Skeletal muscle tissue (tissue), 4 donors: ENCODE data around the gene ELMOD3. TPM values are rescaled to one million over a fixed set of nuclear protein-coding genes. Genes with fewer than 3 reads are reported as not detected.

Experiments
- H3K27ac ChIP-seq: one replicate; pipeline ENCODE4 v1.7.0; 2013; ENCODE audit warnings: mild to moderate bottlenecking, low read depth, low read length, inconsistent platforms
- H3K27me3 ChIP-seq, 3 donors: one replicate each; pipeline ENCODE4 v1.7.0; 2013; ENCODE audit warnings: low read length in 3 of 3; ENCODE audit not compliant: control insufficient read depth in 3 of 3, insufficient read depth in 3 of 3
- H3K36me3 ChIP-seq, 3 donors: one replicate each; pipeline ENCODE4 v1.7.0; 2013; ENCODE audit warnings: low read length in 3 of 3; ENCODE audit not compliant: control insufficient read depth in 3 of 3, insufficient read depth in 3 of 3
- H3K4me1 ChIP-seq, 3 donors: one replicate each; pipeline ENCODE4 v1.7.0; 2013; ENCODE audit warnings: low read length in 3 of 3, mild to moderate bottlenecking in 3 of 3; ENCODE audit not compliant: control insufficient read depth in 3 of 3, insufficient read depth in 3 of 3
- H3K4me3 ChIP-seq, 3 donors: one replicate each; pipeline ENCODE4 v1.7.0; 2013; ENCODE audit warnings: low read length in 3 of 3
- H3K9ac ChIP-seq, 3 donors: one replicate each; pipeline ENCODE4 v1.7.0; 2013; ENCODE audit warnings: low read length in 3 of 3, mild to moderate bottlenecking in 3 of 3, moderate library complexity in 2 of 3, low read depth in 1 of 3
- H3K9me3 ChIP-seq, 3 donors: one replicate each; pipeline ENCODE4 v1.7.0; 2013; ENCODE audit warnings: low read length in 3 of 3; ENCODE audit not compliant: control insufficient read depth in 3 of 3
- total RNA-seq: library from RNA; depleted of rRNA; stranded (reverse); fragments of >200 nt; gene quantifications from one replicate; pipeline ENCODE4 v1.2.3, GENCODE V29; 2014
- donor health status: Osteomylitis.

Gene ELMOD3
- total RNA-seq, 1 donor from 2014 or later, result 8.9 TPM

DNA sequence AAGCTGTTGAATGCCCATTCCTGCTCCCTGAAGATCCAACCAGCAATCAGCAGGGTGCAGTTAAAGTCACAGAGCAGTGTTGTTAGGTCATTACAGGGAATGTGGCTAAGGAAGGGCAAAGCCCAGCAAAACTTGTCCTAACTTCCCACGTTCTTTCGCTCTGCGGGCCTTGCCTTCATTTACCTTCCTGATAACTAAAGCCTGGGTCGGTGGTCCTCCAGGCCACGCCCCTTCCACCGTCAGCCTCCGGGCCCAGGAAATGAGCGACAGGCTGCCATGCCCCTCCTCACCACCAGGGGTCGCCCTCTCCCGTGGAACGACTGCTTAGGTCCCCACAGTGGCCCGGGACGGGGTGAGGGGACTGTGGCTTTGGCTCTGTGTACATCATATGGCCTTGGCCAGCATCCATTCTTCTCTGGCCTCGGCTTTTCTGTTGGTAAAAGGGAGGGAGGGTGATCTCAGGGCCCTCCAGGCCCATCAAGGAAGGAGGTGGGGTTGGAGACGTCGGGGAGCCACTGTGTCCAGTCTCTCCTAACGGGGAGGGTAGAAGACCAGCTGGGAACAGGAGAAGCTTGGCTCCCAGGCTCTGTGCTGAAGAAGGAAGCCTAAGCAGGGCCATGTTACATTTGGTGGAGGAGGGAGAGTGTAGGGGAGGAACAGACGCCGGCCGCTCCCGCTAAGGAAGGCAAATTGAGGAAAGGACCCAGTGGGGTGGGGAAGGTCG is 66.1 kb downstream of the ELMOD3 start:
- peaks cover 20 to 28% (median 23%) of the 10 kb centered on the region in 3 donors for H3K4me1 ChIP-seq
- peak overlapping the region; percentile 47 to 64 (median 64) for H3K4me3 ChIP-seq
- H3K9me3 ChIP-seq, result no peaks in the 10 kb centered on the region
- H3K9ac ChIP-seq, result peak overlapping the region in 2 of 3 donors; percentile 5 to 64
- peak overlapping the region; percentile 11 for H3K27ac ChIP-seq
- no peaks in the 10 kb centered on the region for H3K27me3 ChIP-seq
- H3K36me3 ChIP-seq, result peaks cover 0 to 2% (median 0%) of the 10 kb centered on the region in 3 donors

DNA sequence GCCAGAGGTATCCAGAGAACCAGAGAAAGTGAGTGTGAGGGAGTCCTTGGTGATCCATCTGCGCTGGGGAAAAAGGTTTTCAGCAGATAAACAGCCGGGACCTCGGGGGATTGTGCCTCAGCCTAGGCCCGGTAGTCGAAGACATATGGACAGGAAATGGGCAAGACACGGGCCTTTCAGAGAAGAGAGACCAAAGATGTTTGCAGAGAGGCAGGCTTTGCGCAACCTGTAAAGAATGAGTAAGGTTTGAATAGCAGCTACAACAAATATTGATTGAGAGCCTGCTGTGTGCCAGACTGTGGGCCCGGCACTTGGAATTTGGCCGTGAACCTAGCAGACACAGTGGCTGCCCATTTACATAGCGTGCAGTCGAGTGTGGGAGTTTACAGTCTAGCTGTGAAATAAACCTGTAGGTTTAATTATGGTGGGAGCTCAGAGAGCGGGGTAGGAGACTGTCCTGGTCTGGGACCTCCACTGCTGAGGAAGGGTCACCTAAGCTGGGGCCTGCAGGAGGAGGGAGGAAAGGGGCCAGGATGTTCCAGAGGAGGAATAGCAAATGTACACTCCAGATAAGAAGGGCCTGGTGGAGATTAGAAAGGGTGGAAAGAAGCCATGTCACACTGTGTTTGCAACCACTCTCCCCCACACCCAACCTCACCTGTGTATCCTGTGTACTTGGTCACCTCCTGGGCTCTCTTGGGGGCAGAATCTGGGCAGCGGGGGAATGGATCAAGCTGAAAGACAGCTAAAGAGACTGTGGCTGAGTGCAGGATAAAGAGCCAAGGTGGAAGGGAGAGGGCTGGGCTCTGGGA is 66.9 kb downstream of the ELMOD3 start:
- peaks cover 20 to 28% (median 23%) of the 10 kb centered on the region in 3 donors for H3K4me1 ChIP-seq
- no peaks in the 10 kb centered on the region for H3K9me3 ChIP-seq
- peak overlapping the region in 2 of 3 donors; percentile 5 to 64 for H3K9ac ChIP-seq
- H3K36me3 ChIP-seq, result peaks cover 0 to 2% (median 0%) of the 10 kb centered on the region in 3 donors
- no peaks in the 10 kb centered on the region for H3K27me3 ChIP-seq
- H3K4me3 ChIP-seq, result peak overlapping the region in 1 of 3 donors; percentile 26
- peak overlapping the region; percentile 11 for H3K27ac ChIP-seq

GRCh38 chr2:85422072-85422457 is 67.5 kb downstream of the ELMOD3 start:
- no peaks in the 10 kb centered on the region for H3K9me3 ChIP-seq
- no peak overlapping the region for H3K4me3 ChIP-seq
- H3K9ac ChIP-seq, result no peak overlapping the region
- peaks cover 0 to 2% (median 0%) of the 10 kb centered on the region in 3 donors for H3K36me3 ChIP-seq
- H3K4me1 ChIP-seq, result peaks cover 20 to 28% (median 23%) of the 10 kb centered on the region in 3 donors
- no peaks in the 10 kb centered on the region for H3K27me3 ChIP-seq
- no peak overlapping the region for H3K27ac ChIP-seq

DNA sequence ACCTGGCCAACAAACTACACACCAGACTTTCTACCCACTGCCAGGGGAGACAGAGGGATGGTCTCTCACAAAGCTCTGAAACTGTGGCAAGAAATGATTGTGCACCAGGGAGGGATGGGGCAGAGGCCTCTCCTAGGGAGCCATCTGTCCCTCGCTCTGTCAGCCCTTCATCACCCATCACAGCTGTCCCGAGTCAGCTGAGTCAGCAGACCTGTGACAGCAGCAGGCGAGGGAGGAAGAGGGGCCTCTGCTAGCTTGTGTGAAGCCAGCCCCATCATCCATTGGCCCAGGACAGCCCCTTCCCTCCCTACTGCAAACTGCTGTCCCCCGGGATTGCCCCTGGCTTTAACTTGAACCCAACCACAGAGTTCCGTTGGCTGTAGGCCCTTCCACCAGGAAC is 69.0 kb downstream of the ELMOD3 start:
- Histone ChIP-seq H3K9ac (no peak overlapping the region), H3K4me3 (no peak overlapping the region), H3K36me3 (peaks cover 0 to 2% (median 0%) of the 10 kb centered on the region in 3 donors), H3K9me3 (no peaks in the 10 kb centered on the region), H3K27me3 (no peaks in the 10 kb centered on the region), H3K4me1 (peaks cover 17 to 21% (median 18%) of the 10 kb centered on the region in 3 donors), H3K27ac (no peak overlapping the region)

GRCh38 chr2:85425588-85425987 is 71.0 kb downstream of the ELMOD3 start:
- H3K27me3 ChIP-seq, result no peaks in the 10 kb centered on the region
- H3K27ac ChIP-seq, result no peak overlapping the region

DNA sequence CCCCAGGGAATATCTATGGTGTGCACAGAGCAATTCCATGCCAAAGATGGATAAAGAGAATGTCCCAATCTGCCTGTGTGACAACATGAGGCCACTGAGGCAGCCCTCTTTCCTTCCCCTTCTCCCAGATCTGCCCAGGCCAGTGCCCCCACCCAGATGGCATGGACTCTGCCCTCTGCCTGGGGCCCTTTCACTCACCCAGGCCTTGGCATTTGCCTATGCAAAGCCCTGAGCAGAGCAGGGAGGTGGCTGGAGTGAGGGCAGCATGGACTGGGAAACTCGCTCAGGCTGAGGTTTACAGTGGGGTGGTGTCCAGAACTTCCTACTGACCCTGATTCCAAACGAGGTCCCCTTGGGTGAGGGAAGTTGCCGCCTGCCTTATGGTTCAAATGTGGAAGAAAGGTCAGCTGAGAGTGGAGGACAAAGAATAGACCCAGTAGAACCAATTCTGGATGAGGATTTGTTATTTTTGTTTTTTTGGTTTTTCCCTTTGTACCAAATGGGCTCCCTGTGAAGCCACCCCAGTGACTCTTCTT is 72.8 kb downstream of the ELMOD3 start:
- Histone ChIP-seq H3K4me1 (peaks cover 0 to 4% (median 2%) of the 10 kb centered on the region in 3 donors), H3K36me3 (no peaks in the 10 kb centered on the region), H3K9ac (no peak overlapping the region), H3K9me3 (no peaks in the 10 kb centered on the region), H3K4me3 (no peak overlapping the region), H3K27me3 (no peaks in the 10 kb centered on the region), H3K27ac (no peak overlapping the region)

More at GRCh38 chr2:85425588-85425987, 71.0 kb downstream of the ELMOD3 start:
- no peaks in the 10 kb centered on the region for H3K36me3 ChIP-seq
- no peak overlapping the region for H3K9ac ChIP-seq
- no peak overlapping the region for H3K4me3 ChIP-seq
- H3K9me3 ChIP-seq, result no peaks in the 10 kb centered on the region
- H3K4me1 ChIP-seq, result peaks cover 5 to 8% (median 6%) of the 10 kb centered on the region in 3 donors

DNA sequence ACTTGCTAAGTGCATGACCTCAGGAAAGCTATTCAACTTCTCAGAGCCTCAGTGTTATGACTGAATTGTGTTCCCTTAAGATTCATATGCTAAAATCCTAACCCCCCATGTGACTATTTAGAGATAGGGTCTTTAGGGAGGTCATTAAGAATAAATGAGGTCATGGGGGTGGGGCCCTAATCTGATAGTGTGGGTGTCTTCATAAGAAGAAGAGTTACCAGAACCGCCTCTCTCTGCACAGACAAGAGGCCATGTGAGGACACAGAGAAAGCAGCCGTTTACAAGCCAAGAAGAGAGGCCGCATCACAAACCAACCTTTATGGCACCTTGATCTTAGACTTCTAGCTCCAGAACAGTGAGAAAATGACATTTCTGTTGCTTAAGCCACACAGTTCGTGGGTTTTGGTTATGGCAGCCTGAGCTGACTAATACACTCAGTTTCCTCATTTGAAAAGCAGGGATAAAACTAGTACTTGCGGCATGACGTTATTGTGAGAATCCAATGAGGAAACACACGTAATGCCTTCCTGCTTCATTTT is 73.8 kb downstream of the ELMOD3 start:
- peaks cover 8 to 13% (median 10%) of the 10 kb centered on the region in 3 donors for H3K4me1 ChIP-seq
- H3K36me3 ChIP-seq, result no peaks in the 10 kb centered on the region
- H3K9me3 ChIP-seq, result no peaks in the 10 kb centered on the region
- no peak overlapping the region for H3K9ac ChIP-seq
- no peaks in the 10 kb centered on the region for H3K27me3 ChIP-seq
- no peak overlapping the region for H3K27ac ChIP-seq
- H3K4me3 ChIP-seq, result no peak overlapping the region

GRCh38 chr2:85429213-85429923 is 74.8 kb downstream of the ELMOD3 start:
- H3K27ac ChIP-seq, result no peak overlapping the region
- no peaks in the 10 kb centered on the region for H3K27me3 ChIP-seq
- no peak overlapping the region for H3K9ac ChIP-seq
- H3K36me3 ChIP-seq, result no peaks in the 10 kb centered on the region
- no peak overlapping the region for H3K4me3 ChIP-seq
- H3K4me1 ChIP-seq, result peaks cover 18 to 22% (median 18%) of the 10 kb centered on the region in 3 donors
- H3K9me3 ChIP-seq, result no peaks in the 10 kb centered on the region

- H3K9ac ChIP-seq, result no peak overlapping the region
- H3K27me3 ChIP-seq, result no peaks in the 10 kb centered on the region
- H3K9me3 ChIP-seq, result no peaks in the 10 kb centered on the region
- peaks cover 21 to 25% (median 21%) of the 10 kb centered on the region in 3 donors for H3K4me1 ChIP-seq
- H3K27ac ChIP-seq, result no peak overlapping the region
- no peaks in the 10 kb centered on the region for H3K36me3 ChIP-seq
- no peak overlapping the region for H3K4me3 ChIP-seq
These were observed 75.3 kb downstream of the ELMOD3 start for GRCh38 chr2:85429924-85430289.
